SK-N-DZ (cell line): ENCODE measurements around the gene GPATCH1.
"Not testable (repeated sequence)": the region's sequence is repeated elsewhere in the genome, so short reads cannot be mapped to it uniquely, and the experiment has no call there.

Source experiments
- DNase-seq: peaks from one replicate; pipeline ENCODE4 v3.0.0-alpha.2; 2015; ENCODE audit warnings: low spot score

GPATCH1 gene

DNA sequence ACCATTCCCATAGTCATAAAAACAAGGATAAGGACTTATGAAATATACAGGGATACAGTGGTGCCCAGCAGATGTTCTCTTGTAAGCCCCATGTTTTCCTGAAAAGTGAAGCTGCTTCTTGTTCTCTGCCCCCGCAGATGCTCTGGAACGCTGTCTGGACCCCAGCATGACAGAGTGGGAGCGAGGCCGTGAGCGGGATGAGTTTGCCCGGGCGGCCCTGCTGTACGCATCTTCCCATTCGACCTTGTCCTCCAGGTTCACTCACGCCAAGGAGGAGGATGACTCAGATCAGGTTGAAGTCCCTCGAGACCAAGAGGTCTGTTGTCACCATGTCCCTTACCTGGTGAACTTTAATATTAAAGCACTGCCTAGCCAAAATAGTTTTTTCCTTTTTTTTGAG lies 30.6 kb downstream of the GPATCH1 start:
- no peak for DNase-seq

DNA sequence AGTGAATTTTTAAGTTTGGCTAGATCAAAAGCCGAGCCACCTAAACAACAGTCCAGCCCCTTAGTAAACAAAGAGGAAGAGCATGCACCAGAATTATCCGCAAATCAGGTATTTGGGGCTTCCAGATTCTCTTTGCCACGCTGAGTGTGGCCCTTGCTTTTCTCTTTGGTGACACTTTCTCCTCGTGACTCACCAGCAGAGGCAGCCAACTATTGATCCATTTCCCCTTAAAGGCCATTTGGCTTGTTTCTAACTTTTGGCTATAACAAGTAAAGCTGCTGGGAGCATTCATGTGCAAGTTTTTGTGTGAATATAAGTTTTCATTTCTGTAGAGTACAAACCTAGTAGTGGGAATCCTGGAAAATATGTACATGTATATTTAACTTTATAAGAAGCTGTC lies 33.3 kb downstream of the GPATCH1 start:
- no peak for DNase-seq

DNA sequence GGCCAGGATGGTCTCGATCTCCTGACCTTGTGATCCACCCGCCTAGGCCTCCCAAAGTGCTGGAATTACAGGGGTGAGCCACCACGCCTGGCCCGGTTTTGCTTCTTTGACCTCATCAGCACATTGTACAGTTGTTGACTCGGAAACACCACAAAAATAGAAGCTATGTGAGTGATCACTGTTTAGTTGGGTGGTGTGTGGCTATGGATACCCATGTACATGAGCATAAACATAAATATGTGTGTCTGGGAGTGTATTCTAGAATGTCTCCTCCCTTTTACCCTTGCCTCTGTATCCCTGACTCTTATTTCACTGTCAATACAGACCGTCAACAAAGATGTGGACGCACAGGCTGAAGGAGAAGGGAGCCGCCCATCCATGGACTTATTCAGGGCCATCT lies 36.5 kb downstream of the GPATCH1 start:
- no peak for DNase-seq

DNA sequence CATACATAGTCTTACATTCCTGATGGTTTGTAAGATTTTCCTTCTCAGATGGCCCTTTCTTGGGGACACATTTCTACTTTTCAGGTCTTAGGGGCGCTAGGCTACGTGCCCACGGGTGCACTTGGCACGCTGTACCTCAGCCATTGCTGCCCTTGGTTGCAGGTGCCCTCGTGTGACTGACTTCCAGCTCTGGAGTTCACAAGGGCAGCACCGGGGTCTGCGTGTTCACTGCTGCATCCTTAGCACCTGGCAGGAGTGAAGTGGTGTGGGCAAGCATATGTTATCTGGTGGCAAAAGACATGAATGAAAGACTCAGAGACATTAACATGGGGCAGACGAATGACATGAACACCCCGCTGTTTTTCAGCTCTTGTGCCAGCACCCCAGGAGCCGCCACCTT lies 37.7 kb downstream of the GPATCH1 start:
- no peak for DNase-seq

DNA sequence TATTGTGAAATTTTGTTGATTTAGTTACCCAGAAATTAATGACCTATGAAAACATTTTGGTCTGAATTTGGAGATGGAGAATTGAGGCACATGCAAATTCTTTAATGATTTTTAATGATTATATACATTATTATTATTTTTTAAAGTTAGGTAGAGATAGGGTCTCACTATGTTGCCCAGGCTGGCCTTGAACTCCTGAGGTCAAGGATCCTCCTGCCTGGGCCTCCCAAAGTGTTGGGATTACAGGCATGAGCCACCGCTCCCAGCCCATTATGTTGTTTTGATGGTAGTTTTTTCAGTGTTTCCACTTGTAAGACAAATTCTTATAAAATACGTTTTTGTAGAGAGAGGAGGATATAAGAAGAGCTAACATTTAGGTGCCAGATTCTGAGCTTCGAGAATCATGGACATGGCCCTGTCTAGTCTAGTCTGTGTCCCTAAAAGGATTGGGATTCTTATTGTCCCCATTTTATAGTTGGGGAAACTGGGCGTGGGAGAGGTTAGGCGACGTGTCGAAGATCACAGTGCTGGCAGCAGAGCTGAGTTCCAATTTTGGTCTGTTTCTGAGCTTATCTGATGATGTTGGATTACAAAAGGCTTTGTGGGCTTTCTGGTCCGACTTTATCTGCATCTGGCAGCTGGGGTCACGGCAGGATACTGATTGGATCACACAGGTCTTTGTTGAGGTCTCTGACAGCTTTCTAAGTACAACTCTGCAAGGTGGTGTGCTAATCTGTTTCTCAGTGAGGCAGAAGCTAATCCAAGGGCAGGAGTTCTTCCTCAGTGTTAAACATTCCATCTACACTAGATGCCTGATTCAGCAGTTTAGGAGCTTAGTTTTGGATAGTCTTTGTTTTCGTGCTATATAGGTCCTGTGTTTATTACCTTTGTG lies 43.5 kb downstream of the GPATCH1 start:
- peak; percentile 83 for DNase-seq

DNA sequence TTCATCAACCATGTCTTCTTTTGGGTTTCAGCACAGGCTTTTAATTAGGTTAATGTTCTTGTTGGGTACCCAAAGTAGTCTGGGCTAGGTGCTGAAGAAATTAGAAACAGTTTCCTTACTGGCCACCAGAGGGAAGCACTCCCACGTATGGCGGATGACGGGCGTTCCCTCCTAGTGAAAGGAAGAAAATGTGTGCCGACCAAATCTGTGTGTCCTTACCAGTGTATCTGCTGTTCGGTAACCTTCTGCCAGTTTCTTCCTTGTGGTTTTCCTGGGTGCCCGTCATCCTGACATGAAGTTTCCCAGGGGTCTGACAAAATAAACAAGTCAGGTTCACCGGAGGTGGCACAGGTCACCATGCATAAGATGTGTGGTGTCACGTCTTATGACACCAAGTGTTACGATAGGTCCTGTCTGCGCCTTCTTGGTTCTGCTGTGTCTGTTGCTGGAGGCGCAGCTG lies 45.0 kb downstream of the GPATCH1 start:
- peak; percentile 56 for DNase-seq

DNA sequence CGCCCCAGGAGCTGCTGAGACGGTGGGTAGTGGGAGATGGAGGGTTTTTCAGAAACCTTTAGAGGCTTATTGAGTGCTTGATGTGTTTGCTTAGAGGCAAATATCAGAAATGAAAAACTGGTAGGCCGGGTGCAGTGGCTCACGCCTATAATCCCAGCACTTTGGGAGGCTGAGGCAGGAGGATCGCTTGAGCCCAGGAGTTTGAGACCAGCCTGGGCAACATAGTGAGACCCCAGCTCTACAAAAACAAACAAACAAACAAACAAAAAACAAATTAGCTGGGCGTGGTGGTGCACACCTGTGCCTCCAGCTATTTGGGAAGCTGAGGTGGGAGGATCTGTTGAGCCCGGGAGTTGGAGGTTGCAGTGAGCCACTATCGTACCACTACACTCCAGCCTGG lies 45.7 kb downstream of the GPATCH1 start:
- not testable (repeated sequence) for DNase-seq

DNA sequence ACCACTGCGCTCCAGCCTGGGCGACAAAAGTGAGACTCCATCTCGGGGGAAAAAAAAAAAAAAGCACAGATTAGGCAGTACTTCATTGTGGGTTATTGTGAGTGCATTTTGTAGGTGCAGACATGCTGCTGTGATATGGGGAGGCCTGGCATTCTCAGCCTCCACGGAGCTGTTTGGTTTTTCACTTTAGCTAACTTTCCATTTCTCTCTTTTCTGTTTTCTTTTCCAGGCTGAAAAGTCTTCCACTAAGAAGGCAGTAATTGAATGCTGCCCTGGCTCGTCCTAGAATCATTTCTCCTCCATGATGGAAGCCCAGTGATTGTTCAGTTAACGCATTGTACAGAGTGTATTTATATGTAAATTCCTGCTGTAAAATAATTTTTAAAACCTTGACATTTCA lies 48.9 kb downstream of the GPATCH1 start:
- DNase-seq, result no peak

DNA sequence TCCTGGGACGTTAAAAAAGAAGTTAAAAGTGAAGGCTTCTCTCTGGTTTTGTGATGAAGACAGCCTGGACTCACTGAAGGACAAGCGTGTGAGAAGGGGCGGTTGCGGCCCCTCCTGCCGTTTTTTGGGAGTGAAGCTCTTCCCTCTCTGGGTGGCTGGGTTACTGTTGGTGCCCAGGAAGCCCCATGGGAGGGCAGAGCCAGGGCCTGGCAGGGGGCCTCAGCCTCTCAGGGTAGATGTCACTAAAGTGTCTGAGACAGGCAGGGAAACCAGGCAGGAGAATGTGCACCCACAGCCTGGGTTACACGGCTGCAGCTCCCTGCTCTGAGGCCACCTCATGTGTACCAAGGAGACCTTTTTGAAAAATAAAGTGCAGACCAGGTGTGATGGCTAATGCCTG lies 49.5 kb downstream of the GPATCH1 start:
- no peak for DNase-seq

DNA sequence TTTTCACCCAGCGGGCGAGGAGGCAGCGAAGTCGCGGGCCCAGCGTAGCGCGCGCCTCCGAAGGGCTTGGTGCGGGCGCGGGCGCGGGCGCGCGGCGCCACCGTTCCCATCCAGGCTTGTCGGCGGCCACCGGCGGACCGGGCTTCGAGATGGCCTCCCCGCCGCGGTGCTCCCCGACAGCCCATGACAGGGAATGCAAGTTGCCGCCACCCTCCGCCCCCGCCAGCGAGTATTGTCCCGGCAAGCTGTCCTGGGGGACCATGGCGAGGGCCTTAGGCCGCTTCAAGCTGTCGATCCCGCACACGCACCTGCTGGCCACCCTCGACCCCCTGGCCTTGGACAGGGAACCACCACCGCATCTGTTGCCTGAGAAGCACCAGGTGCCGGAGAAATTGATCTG lies 51.0 kb downstream of the GPATCH1 start, which contains the start of gene WDR88:
Gene WDR88 (plus strand): TSS at position 94 of the 400 bp plus-strand sequence. CDS start 56 bp downstream, at position 150.
- no peak for DNase-seq

DNA sequence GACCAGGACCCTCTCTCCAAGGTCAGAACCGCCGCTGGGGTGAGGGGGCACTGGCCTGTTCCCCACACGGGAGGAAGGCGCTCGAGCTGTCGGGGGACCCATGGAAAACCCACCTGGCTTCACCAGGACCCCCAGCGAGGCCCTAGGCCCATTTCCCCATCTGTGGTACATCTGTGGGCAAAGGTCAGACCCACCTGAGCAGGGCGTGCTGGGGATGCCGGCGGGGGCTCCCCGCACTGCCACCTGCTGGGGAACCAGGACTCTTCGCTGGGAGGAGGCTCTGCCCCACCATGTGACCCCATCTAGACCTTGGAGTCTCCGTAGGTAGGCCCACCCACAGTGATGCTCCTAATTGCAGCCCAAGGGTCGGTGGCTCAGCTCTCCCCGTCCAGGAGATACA lies 51.4 kb downstream of the GPATCH1 start:
- no peak for DNase-seq

DNA sequence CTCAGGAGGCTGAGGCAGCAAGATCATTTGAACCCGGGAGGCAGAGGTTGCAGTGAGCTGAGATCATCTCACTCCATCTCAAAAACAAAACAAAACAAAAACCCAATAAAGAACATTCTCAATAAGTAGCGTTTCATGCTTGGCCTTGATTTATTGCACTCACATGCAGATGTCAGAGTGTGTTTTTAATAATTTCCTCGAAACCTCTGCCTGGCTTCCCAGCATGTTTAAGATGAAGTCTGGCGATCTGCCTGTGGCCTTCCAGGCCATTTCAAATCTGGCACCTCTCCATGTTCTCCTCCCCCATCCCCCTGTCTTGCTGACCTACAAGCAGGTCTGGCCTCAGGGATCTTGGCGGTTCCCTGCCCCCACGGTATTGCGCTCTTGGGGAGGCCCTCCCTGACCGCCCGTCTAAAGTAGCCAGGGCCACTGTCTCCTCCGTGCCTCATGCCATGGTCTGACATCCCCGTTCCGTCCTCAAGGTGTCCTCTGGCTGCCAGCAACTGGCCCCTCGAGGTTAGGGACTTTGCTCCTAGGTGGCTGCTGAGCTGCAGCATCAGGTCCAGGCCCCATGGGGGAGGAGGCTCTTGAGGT lies 52.6 kb downstream of the GPATCH1 start:
- peak; percentile 37 for DNase-seq

DNA sequence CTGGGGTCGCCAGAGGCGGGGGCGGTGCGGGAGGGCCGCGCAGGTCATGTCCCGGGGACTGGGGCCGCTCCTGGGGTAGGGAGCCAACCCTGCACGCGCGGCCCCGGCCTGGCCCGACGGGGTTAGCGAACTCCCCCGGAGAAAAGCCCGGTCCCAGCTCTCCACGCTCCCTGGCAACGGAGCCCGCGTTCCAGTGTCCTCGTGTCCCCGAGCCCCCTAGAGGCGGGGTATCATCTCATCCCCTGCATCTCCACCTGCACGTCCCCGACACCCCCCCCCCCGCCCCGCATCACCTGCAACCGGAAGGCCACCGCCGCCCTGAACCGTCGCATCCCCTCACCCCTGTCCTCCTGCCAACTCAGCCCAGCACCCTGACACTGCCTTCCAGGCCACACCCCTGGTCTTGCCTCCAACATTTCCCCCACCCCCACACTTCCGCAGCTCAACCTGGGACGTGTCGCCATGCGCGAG lies 53.6 kb downstream of the GPATCH1 start:
- no peak for DNase-seq

DNA sequence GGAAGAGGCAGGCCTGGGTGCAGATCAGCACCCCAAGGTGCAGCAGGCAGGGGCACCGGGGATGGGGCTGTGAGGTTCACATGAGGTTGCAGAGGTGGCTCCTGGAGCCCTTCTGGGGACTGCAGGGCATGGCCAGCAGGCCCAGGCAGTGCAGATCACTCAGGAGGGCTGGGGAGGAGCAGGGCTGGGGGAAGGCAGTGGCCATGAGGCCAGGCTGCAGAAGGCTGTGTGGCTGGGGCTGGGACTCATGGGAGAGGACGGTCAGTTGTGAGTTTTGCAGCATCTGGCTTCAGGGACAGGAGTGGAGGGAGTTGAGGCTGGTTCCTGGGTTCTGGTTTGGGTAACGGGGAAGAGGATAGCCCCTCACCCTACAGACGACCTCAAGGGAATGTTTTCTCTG lies 58.2 kb downstream of the GPATCH1 start:
- no peak for DNase-seq

DNA sequence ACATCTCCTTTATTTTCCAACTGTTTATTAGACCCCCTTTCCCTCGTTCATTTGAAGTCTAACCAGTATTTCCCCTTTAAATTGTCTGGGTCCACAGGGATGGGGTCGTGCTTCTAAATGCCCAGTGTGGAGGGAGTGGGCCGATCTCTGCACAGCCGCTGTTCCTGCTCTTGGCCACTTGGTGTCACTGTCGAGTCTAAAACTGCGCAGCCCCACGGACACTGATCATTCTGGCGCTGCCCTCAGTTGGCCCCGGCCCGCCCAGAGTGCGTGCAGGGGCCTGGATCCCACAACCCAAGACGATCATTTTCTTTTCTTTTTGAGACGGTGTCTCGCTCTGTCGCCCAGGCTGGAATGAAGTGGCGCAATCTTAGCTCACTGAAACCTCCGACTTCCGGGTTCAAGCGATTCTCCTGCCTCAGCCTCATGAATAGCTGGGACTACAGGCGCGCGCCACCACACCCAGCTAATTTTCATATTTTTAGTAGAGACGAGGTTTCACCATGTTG lies 63.0 kb downstream of the GPATCH1 start:
- peak; percentile 62 for DNase-seq

DNA sequence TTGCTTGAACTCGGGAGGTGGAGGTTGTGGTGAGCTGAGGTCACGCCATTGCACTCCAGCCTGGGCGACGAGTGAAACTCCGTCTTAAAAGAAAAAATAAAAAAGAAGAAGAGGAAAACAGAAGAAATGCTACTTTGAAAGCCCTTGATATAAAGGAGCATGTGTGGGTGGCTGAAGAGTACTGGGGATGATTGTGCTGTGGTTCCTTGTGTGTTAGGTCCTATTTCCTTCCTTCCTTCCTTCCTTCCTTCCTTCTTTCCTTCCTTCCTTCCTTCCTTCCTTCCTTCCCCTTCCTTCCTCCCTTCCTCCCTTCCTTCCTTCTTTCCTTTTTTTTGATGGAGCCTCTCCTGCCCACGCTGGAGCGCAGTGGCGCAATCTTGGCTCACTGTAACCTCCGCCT lies 65.2 kb downstream of the GPATCH1 start:
- no peak for DNase-seq

DNA sequence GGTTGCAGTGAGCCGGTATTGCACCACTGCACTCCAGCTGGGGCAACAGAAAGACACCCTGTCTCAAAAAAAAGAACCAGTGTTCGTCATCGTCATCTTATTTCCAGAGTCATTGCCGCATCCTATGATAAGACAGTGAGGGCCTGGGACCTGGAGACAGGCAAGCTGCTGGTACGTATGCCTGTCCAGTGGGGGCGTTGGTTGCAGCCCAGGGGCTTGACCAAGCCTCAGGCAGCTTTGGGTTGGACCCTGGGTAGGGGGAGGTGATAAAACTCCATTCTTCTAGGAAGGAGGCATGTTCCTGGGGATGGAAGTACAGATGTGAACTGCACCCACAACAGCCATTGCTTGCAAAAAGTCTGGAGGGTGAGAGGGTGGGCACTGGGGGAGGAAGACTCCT lies 66.6 kb downstream of the GPATCH1 start:
- DNase-seq, result no peak

DNA sequence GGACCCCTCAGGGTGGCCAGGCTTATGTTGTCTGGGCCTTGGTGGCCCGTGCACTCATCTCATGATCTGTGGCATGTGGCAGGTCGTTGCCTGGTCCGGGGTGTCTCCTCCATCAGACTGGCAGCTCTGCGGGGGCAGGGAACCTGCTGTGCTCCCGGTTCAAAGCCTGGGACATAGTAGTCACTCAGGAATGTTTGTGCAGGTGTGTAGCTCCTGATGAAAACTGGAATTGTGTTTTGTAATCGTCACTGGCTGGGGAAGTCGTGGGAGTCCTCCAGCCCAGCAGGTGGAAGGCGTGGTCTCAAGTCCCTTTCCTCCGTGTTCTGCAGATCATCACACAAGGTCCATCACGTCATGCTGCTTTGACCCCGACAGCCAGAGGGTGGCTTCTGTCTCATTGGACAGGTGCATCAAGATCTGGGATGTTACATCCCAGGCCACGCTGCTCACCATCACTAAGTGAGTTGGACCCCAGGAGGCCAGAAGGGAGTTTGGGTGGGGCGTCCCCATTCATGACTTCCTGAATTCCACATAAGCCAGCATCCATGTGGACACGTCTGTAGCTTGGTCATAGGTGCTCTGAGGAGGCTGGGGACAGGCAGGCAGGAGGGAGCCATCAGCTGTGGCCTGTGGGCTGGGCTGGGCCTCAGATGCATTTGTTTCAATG lies 70.0 kb downstream of the GPATCH1 start:
- DNase-seq, result peak; percentile 33

DNA sequence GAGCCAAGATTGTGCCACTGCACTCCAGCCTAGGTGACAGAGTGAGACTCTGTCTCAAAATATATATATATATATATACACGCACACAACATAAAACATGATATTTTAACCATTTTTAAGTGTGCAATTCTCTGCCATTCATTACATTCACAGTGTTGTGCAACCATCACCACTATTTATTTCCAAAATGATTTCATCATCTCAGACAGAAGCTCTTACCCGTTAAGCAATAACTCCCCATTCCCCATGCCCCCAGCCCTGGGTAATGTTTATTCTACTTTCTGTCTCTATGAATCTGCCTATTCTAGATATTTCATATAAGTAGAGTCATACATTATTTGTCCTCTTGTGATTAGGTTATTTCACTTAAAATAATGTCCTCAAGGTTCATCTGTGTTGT lies 71.2 kb downstream of the GPATCH1 start:
- DNase-seq, result no peak

DNA sequence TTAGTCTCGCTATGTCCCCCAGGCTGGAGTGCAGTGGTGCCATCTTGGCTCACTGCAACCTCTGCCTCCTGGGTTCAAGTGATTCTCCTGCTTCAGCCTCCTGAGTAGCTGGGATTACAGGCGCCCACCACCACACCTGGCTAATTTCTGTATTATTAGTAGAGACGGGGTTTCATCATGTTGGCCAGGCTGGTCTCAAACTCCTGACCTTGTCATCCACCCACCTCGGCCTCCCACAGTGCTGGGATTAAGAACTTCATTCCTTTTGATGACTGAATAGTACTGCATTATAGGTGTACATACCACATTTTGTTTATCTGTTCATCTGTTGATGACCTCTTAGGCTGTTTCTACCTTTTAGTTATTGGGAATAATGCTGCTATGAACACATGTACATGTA lies 71.6 kb downstream of the GPATCH1 start:
- DNase-seq, result not testable (repeated sequence)

DNA sequence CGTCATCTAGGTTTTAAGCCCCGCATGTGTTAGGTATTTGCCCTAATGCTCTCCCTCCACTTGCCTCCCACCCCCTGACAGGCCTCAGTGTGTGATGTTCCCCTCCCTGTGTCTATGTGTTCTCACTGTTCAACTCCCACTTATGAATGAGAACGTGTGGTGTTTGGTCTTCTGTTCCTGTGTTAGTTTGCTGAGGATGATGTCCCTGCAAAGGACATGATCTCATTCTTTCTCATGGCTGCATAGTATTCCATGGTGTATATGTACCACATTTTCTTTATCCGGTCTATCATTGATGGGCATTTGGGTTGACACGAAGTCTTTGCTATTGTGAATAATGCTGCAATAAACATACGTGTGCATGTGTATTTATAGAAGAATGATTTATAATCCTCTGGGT lies 73.3 kb downstream of the GPATCH1 start:
- not testable (repeated sequence) for DNase-seq

DNA sequence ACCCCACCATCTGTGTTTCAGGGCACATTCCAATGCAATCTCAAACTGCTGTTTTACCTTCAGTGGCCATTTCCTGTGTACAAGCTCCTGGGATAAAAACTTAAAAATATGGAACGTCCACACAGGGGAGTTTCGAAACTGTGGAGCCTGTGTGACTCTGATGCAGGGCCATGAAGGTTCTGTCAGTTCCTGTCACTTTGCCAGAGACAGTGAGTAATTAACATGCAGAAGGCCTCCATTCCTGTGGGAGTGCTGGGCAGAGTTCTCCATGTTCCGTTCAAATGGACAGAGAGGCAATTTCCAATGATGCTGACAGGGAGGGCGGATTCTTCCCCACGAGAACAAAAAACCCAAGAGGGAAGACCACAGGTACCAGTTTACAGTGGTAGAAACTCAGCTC lies 75.4 kb downstream of the GPATCH1 start:
- no peak for DNase-seq
